Endodermal cell (in vitro differentiated cells): ENCODE results near the gene CFAP52. TPM values are rescaled to one million over a fixed set of nuclear protein-coding genes. Genes with fewer than 3 reads are reported as not detected.

ENCODE experiments used
- DNase-seq: peaks from one replicate; pipeline ENCODE4 v3.0.0-alpha.2; 2017
- H3K27ac ChIP-seq: 2 replicates; pipeline ENCODE4 v1.5.1; 2013; ENCODE audit warnings: mild to moderate bottlenecking, low read depth, low read length, moderate library complexity
- H3K27me3 ChIP-seq: 2 replicates; pipeline ENCODE4 v1.6.1; 2013; ENCODE audit warnings: mild to moderate bottlenecking, low read length, moderate library complexity; ENCODE audit not compliant: insufficient read depth, control insufficient read depth, poor library complexity, severe bottlenecking
- H3K36me3 ChIP-seq: 2 replicates; pipeline ENCODE4 v1.7.0; 2013; ENCODE audit warnings: mild to moderate bottlenecking, low read length, moderate library complexity; ENCODE audit not compliant: control insufficient read depth, insufficient read depth
- H3K4me1 ChIP-seq: one replicate; pipeline ENCODE4 v1.7.0; 2013; ENCODE audit warnings: low read length; ENCODE audit not compliant: control insufficient read depth, insufficient read depth
- H3K4me3 ChIP-seq: 2 replicates; pipeline ENCODE4 v1.5.1; 2013; ENCODE audit warnings: mild to moderate bottlenecking, low read length, moderate library complexity
- H3K9ac ChIP-seq: 2 replicates; pipeline ENCODE4 v1.6.1; 2013; ENCODE audit warnings: mild to moderate bottlenecking, low read length, moderate library complexity; ENCODE audit not compliant: poor library complexity, severe bottlenecking; ENCODE audit errors: extremely low read depth
- H3K9me3 ChIP-seq: 2 replicates; pipeline ENCODE4 v1.6.1; 2013; ENCODE audit warnings: mild to moderate bottlenecking, low read length, moderate library complexity; ENCODE audit not compliant: control insufficient read depth
- H3K27ac Mint-ChIP-seq: 2 replicates; pipeline ENCODE4 v1.8.0; 2020; ENCODE audit warnings: mixed read lengths
- H3K27me3 Mint-ChIP-seq: 2 replicates; pipeline ENCODE4 v1.8.0; 2021; ENCODE audit warnings: mild to moderate bottlenecking, mixed read lengths; ENCODE audit not compliant: insufficient read depth
- H3K36me3 Mint-ChIP-seq: 2 replicates; pipeline ENCODE4 v1.8.0; 2020; ENCODE audit warnings: low read depth, mixed read lengths
- H3K4me1 Mint-ChIP-seq: 2 replicates; pipeline ENCODE4 v1.8.0; 2020; ENCODE audit warnings: mixed read lengths
- H3K4me3 Mint-ChIP-seq: 2 replicates; pipeline ENCODE4 v1.8.0; 2020; ENCODE audit warnings: mild to moderate bottlenecking, moderate library complexity, mixed read lengths
- H3K9me3 Mint-ChIP-seq: 2 replicates; pipeline ENCODE4 v1.8.0; 2020; ENCODE audit warnings: mild to moderate bottlenecking, mixed read lengths
- CTCF ChIP-seq: fragments of 200-600 bp; sonication (generic); conservative IDR thresholded peaks from 2 replicates; pipeline ENCODE4 v1.5.0; 2021; ENCODE audit warnings: antibody characterized with exemption, mild to moderate bottlenecking
- WGBS, 2 experiments: methylation state at CpG; one replicate each; pipeline versions ENCODE4 v1.1.5 to v1.1.7; 2013; ENCODE audit warnings: missing lambda C conversion rate in 2 of 2, mixed read lengths in 1 of 2; ENCODE audit not compliant: insufficient coverage in 1 of 2, insufficient read length in 1 of 2; 5-methylcytosine and 5-hydroxymethylcytosine counted together
- total RNA-seq, 2 donors: library from RNA; stranded (reverse); fragmentation: NEBNext Ultra II Directional in 1 of 2; extraction: Animal tissue kit (Norgen Biotek cat#: 25700) in 1 of 2; gene quantifications; 2 replicates in 1 of 2; 3 replicates in 1 of 2; pipeline ENCODE4 v1.2.1, GENCODE V29; 2021

CFAP52 gene
- total RNA-seq, 2 donors from 2014 or later, result 0.29 to 0.51 TPM

DNA sequence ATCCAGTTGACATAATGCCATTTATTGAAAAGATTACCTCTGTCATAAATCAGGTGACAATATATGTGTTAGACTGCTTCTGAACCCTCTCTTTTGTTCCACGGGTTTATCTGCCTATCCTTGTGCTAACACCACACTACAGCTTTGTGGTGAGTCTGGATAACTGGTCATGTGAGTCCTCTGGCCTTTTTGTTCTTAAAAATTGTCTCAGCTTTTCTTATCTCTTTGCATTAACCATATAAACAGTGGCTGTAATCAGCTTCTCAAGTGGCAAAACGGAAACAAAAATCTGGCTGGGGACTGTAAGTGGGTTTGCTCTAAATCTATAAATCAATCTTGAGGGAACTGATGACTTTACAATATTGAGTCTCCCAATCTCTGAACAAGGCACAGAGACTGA is 45.4 kb upstream of the CFAP52 start:
- Mint-ChIP-seq H3K27ac (peak overlapping the region; percentile 67), H3K36me3 (peaks cover 28% of the 10 kb centered on the region)
- no peak overlapping the region for H3K27ac ChIP-seq

GRCh38 chr17:9532715-9533114 is 43.7 kb upstream of the CFAP52 start:
- H3K4me3 Mint-ChIP-seq, result no peak overlapping the region
- H3K27ac Mint-ChIP-seq, result no peak overlapping the region
- no peak overlapping the region for H3K27ac ChIP-seq
- H3K27me3 ChIP-seq, result no peaks in the 10 kb centered on the region
- no peak for DNase-seq
- WGBS, 2 experiments, result 94 to 97% methylated on average over 3 of the region's 3 CpGs
- no peak overlapping the region for H3K9ac ChIP-seq
- peaks cover 8% of the 10 kb centered on the region for H3K36me3 ChIP-seq
- H3K4me3 ChIP-seq, result no peak overlapping the region
- no peaks in the 10 kb centered on the region for H3K27me3 Mint-ChIP-seq
- peaks cover 5% of the 10 kb centered on the region for H3K9me3 Mint-ChIP-seq
- peaks cover 23% of the 10 kb centered on the region for H3K36me3 Mint-ChIP-seq
- peaks cover 41% of the 10 kb centered on the region for H3K4me1 Mint-ChIP-seq
- TF ChIP-seq CTCF, result no peak
- peaks cover 19% of the 10 kb centered on the region for H3K9me3 ChIP-seq
- H3K4me1 ChIP-seq, result peaks cover 7% of the 10 kb centered on the region

More for the DNA sequence above, 45.4 kb upstream of the CFAP52 start:
- TF ChIP-seq CTCF, result no peak
- Histone ChIP-seq H3K36me3 (peaks cover 9% of the 10 kb centered on the region), H3K4me3 (no peak overlapping the region), H3K4me1 (peaks cover 7% of the 10 kb centered on the region), H3K9me3 (peaks cover 19% of the 10 kb centered on the region), H3K9ac (no peak overlapping the region), H3K27me3 (no peaks in the 10 kb centered on the region)
- Mint-ChIP-seq H3K9me3 (peaks cover 8% of the 10 kb centered on the region), H3K4me1 (peaks cover 29% of the 10 kb centered on the region), H3K27me3 (no peaks in the 10 kb centered on the region), H3K4me3 (no peak overlapping the region)
- no peak for DNase-seq
- WGBS, 2 experiments, result 52 to 57% methylated on average over 2 of the region's 2 CpGs

DNA sequence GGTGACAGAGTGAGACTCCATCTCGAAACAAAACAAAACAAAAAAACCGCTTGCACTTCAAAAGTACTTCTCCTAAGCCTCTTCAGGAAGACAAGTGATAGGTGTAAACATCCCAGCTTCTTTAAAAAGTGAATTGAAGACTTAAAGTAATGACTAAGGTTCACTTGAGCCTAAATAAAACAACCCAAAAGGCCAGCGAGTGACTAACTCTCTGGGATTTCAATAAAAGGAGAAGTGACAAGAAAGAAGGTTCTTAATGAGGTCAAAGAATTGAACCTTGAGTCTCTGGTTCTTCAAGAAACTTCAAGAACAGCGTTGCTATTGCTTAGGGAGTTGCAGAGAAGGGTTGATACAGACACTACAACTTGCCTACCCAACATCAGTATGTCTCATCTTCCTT is 43.0 kb upstream of the CFAP52 start:
- Histone ChIP-seq H3K9me3 (peaks cover 19% of the 10 kb centered on the region), H3K36me3 (peaks cover 8% of the 10 kb centered on the region), H3K9ac (no peak overlapping the region), H3K27ac (no peak overlapping the region), H3K4me1 (peaks cover 7% of the 10 kb centered on the region), H3K27me3 (no peaks in the 10 kb centered on the region), H3K4me3 (no peak overlapping the region)
- TF ChIP-seq CTCF, result no peak
- Mint-ChIP-seq H3K27ac (no peak overlapping the region), H3K4me1 (peaks cover 45% of the 10 kb centered on the region), H3K9me3 (peaks cover 5% of the 10 kb centered on the region), H3K27me3 (no peaks in the 10 kb centered on the region), H3K4me3 (no peak overlapping the region), H3K36me3 (peaks cover 23% of the 10 kb centered on the region)
- no peak for DNase-seq
- 80 to 93% methylated on average over 2 to 4 of the region's 4 CpGs for WGBS, 2 experiments
